ENCODE data around the gene OS9.

Gene OS9

DNA sequence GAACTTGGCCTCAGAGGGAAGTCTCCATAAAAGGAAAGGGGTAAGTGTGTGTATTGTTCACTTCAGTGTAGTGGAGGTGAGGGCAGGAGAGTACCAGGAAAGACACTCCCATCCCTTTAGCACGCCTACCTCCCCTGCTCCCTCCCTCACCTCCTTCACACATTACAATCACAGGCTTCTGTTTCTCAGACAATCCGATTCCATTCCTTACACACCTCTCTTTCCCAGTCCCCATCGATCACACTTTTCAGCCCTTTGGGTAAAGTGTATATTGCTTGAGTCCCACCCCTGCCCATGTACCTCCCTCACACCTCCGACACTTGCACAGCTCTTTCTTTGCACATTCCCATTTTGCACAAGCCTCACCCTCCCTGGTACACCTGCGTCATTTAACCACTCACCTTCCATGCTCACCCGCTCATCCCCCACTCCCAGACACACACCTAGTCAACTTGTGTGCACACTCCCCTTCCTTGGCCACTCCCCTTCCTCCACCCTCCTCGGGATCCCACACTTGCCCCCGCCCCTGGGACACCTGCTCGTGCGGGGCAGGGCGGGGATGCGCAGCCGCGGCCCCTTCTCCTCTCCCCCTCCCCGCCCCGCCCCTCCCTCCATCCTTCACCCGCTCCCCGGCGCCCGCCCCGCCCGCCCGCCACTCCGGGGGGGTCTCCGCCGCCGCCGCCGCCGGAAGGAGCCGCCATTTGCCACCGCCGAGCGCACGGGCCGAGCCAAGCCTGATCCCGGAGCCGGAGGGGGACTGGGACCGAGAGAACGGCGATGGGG lies 60.7 kb downstream of the OS9 start, which contains the start of gene MARCHF9:
Gene MARCHF9, plus strand, starts transcription at position 693 of the 783 bp plus-strand sequence. CDS start 426 bp downstream, outside the sequence.
- peak; percentile 94 for DNase-seq

- no peak for DNase-seq
These were observed 61.2 kb downstream of the OS9 start for GRCh38 chr12:57755194-57755453.

- peak; percentile 79 for DNase-seq
These were observed 61.8 kb downstream of the OS9 start for GRCh38 chr12:57755454-57756372.

DNA sequence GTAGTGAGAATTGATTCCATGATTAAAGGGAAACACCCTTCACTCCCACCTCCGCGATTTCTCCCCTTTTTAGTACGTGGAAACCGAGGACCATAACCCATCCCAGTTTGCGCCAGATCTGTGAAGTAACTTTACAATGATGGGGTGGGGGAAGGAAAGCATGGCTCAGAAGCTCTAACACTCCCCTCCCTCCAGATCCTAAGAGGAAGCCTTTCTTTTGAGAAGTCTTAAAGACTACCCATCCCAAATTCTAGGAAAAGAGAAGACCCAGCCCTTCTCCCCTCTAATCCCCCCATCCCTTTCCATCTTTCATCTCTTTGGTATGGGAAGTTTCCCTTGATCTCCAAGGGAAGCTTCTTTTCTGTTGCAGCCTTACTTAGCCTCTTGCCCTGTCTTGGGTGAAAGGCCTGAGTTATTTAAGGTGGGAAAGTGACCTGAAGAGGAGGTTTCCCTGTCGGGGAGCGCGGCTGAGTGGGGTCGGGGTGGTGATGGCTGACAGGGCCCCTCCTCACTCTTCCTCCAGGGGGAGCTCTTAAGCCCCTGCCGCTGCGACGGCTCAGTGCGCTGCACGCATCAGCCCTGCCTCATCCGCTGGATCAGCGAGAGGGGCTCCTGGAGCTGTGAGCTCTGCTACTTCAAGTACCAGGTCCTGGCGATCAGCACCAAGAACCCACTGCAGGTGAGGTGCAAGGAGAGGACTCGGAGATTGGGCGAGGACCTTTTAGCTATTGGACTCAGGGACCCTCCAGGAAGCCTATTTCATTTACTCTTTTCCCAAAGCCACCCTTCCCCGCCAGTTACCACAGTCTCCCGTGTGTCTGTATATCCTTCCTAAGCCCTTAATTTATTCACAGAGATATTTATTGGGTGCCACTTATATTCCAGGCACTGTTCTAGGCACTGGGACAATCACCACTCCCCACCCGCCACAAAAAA lies 62.7 kb downstream of the OS9 start:
- DNase-seq: peak; percentile 90

DNA sequence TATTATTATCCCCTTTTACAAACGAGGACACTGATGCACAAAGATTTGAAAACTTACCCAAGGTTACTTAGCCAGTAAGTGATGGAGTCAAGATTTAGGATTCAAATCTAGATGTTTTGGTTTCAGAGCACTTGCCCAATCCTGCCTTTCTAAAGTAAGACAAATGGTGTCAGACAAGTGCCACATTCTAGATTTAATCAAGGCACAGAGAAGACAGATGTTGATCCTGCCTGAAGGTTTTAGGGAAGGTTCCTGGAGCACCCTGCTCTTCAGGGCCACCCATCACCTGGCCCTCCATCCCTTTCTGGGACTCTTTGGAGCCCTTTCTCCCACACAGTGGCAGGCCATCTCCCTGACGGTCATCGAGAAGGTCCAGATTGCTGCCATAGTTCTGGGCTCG lies 63.8 kb downstream of the OS9 start:
- no peak for DNase-seq

GRCh38 chr12:57758552-57759359 lies 64.8 kb downstream of the OS9 start:
- DNase-seq: no peak

DNA sequence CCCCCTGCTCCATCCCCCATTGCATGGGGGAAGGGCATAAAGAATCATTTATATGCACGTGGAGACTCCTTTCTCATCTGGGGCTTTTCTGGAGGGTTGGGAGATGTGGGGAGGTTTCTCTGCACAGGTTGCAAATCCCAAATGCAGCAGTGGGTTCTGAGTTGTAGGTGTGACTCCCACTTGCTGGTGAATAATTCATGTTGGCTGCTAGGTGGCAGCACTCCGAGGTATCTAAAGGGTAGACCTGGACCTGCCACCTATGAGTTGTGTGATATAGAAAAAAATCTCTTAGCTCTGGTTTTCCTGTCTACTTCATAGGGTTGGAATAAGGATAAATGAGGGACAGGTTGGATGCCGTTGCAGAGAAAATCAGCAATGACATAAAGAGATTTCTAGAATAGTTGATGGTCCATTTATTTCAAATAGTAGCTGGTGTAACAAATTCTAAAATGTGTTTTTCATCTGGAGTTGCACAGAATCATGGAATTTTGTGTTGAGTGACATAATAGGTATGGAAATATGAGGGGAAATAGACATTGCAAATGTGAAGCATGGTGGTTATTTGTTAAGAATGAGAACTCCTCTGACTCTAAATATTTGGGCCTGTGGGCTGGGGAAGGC lies 65.5 kb downstream of the OS9 start:
- DNase-seq: peak; percentile 78

GRCh38 chr12:57760347-57760982 lies 66.5 kb downstream of the OS9 start:
- DNase-seq: no peak

- no peak for DNase-seq
These were observed 67.6 kb downstream of the OS9 start for GRCh38 chr12:57761391-57761998.

GRCh38 chr12:57762463-57762862 lies 68.5 kb downstream of the OS9 start:
- DNase-seq: no peak

DNA sequence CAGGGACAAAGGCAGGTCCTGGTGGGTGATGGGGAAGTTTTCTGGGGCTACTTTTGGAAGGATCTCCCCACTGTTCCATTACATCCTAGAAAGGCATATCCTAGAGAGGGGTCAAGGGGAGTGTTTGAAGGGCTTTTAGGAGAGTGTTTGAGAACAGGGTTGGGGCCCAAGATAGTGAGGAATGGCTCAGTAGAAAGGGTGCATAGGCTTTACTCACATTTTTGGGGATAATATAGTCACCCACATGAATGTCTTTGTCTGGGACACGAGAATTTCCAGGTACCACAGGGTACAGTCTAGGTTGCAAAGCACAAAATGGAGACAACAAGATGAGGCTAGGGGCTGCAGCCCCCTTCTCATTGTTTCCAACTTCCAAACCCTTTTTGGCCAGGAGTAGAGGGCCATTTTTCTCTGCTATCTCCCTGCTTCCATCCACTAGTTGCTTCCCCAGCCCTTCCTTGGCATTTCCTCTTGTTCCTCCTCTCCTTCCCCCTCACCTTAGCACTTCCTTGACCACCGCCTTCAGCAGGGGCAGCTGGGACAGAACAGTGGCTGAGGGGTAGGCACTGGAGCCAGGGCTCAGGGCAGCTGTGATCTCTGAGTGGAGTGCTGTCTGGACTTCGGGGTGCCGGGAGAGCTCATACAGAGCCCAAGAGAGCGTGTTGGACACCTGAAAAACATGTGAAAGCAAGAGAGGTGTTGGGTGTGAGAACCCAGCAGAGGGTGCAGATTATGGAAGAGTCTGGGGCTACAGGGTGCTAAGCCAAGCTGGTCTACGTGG lies 70.1 kb downstream of the OS9 start:
- DNase-seq: no peak

- DNase-seq: no peak
These were observed 70.7 kb downstream of the OS9 start for GRCh38 chr12:57764662-57765002.

GRCh38 chr12:57765003-57765697 lies 71.2 kb downstream of the OS9 start:
- DNase-seq: peak; percentile 85

GRCh38 chr12:57765698-57766463 lies 71.9 kb downstream of the OS9 start:
- DNase-seq: no peak

- DNase-seq: no peak
These were observed 72.8 kb downstream of the OS9 start, which contains the start of gene CYP27B1 for GRCh38 chr12:57766464-57767304. Gene CYP27B1, minus strand, starts transcription at chr12:57767078. Its CDS starts 37 bp downstream, at chr12:57767041.

- no peak for DNase-seq
These were observed 73.4 kb downstream of the OS9 start for GRCh38 chr12:57767305-57767698.

DNA sequence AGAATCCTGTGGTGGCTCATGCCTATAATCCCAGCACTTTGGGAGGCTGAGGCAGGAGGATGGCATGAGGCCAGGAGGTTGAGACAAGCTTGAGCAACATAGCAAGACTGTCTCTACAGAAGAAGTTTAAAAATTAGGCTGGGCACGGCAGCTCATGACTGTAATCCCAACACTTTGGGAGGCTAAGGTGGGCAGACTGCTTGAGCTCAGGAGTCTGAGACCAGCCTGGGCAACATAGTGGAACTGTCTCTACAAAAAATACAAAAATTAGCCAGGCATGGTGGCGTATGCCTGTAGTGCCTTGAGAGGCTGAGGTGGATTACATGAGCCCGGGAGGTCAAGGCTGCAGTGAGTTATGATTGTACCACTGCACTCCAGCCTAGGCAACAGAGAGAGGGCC lies 73.9 kb downstream of the OS9 start:
- DNase-seq: no peak
